Measurements from ENCODE around the gene AKAP6.
"Not testable (repeated sequence)": the region's sequence is repeated elsewhere in the genome, so short reads cannot be mapped to it uniquely, and the experiment has no call there.

The AKAP6 gene

GRCh38 chr14:32383364-32384009 is 54.4 kb downstream of the AKAP6 start:
- no peak overlapping the region; the same call in 1 of the 2 replicates for H3K27ac ChIP-seq
- TF ChIP-seq ZFX (IDR thresholded peaks at IDR 0.05) (no peak), CTCF (conservative IDR thresholded peaks at IDR 0.05) (no peak)

GRCh38 chr14:32384464-32384863 is 55.4 kb downstream of the AKAP6 start:
- H3K27ac ChIP-seq = no peak overlapping the region
- TF ChIP-seq CTCF (conservative IDR thresholded peaks at IDR 0.05) (no peak), ZFX (IDR thresholded peaks at IDR 0.05) (no peak)

GRCh38 chr14:32387295-32387694 is 58.2 kb downstream of the AKAP6 start:
- not testable (repeated sequence) for H3K27ac ChIP-seq

GRCh38 chr14:32393119-32393518 is 64.0 kb downstream of the AKAP6 start:
- TF ChIP-seq CTCF (conservative IDR thresholded peaks at IDR 0.05) = no peak
- no peak for TF ChIP-seq ZFX (IDR thresholded peaks at IDR 0.05)
- H3K27ac ChIP-seq = no peak overlapping the region

- no peak for TF ChIP-seq CTCF (conservative IDR thresholded peaks at IDR 0.05)
- no peak for TF ChIP-seq ZFX (IDR thresholded peaks at IDR 0.05)
- H3K27ac ChIP-seq = no peak overlapping the region
Observed at GRCh38 chr14:32394038-32394437, 64.9 kb downstream of the AKAP6 start.

GRCh38 chr14:32396885-32397284 is 67.8 kb downstream of the AKAP6 start:
- TF ChIP-seq CTCF (conservative IDR thresholded peaks at IDR 0.05) (no peak), ZFX (IDR thresholded peaks at IDR 0.05) (no peak)
- H3K27ac ChIP-seq = peak overlapping the region; percentile 76

- TF ChIP-seq CTCF (conservative IDR thresholded peaks at IDR 0.05) (no peak), ZFX (IDR thresholded peaks at IDR 0.05) (no peak)
- H3K27ac ChIP-seq = peak overlapping the region; percentile 80
Observed at GRCh38 chr14:32397861-32398640, 69.0 kb downstream of the AKAP6 start.
